PC-3 (cell line): Measurements from ENCODE around the gene ZNF789. TPM values are rescaled to one million over a fixed set of nuclear protein-coding genes. Genes with fewer than 3 reads are reported as not detected.
"Not testable (repeated sequence)": the region's sequence is repeated elsewhere in the genome, so short reads cannot be mapped to it uniquely, and the experiment has no call there.

Experiments
- ATAC-seq: fragments of 200-7000 bp; cut with Tn5 transposase; 2 replicates; pipeline ENCODE4 v1.9.1; 2020; ENCODE audit warnings: mild to moderate bottlenecking, moderate library complexity
- BruUV-seq: library from RNA; stranded (reverse); fragments of 400-500 nt; replicated peaks from 2 replicates; lab custom pipeline; 2021; lab: Mats Ljungman, UMichigan
- CTCF ChIA-PET: fragments of 300-600 bp; sonication (Branson Sonifier 250); formaldehyde crosslinking; loops from one replicate; lab custom pipeline; 2022; ENCODE audit warnings: antibody characterized with exemption; lab: Charles Lee
- POLR2A ChIA-PET: fragments of 300-600 bp; sonication (Branson Sonifier 250); formaldehyde crosslinking; loops from one replicate; lab custom pipeline; 2022; ENCODE audit warnings: antibody characterized with exemption; ENCODE audit not compliant: unreplicated experiment; lab: Charles Lee
- DNase-seq: peaks from one replicate; pipeline ENCODE4 v3.0.0-alpha.2; 2015
- H2AFZ ChIP-seq: fragments of 300-600 bp; sonication (generic); 2 replicates; pipeline ENCODE4 v1.6.0; 2016; ENCODE audit warnings: antibody characterized with exemption, low read length
- H3F3A ChIP-seq: fragments of 300-600 bp; sonication (generic); one replicate; pipeline ENCODE4 v1.6.0; 2017; ENCODE audit warnings: antibody characterized with exemption, low read length, control low read depth, mild to moderate bottlenecking; ENCODE audit not compliant: unreplicated experiment
- H3K27ac ChIP-seq: fragments of 300-600 bp; sonication (generic); 2 replicates; pipeline ENCODE4 v1.5.1; 2016; ENCODE audit warnings: mild to moderate bottlenecking, low read length
- H3K27me3 ChIP-seq: fragments of 300-600 bp; sonication (generic); 2 replicates; pipeline ENCODE4 v1.6.1; 2016; ENCODE audit warnings: low read length, mixed read lengths
- H3K36me3 ChIP-seq: fragments of 300-600 bp; sonication (generic); 2 replicates; pipeline ENCODE4 v1.6.1; 2016; ENCODE audit warnings: low read depth, mixed run types, low read length, mixed read lengths
- H3K4me1 ChIP-seq: fragments of 300-600 bp; sonication (generic); 2 replicates; pipeline ENCODE4 v1.5.1; 2016; ENCODE audit warnings: low read length; ENCODE audit not compliant: insufficient read depth
- H3K4me2 ChIP-seq: fragments of 300-600 bp; sonication (generic); 2 replicates; pipeline ENCODE4 v1.6.0; 2016; ENCODE audit warnings: low read length
- H3K4me3 ChIP-seq: fragments of 300-600 bp; sonication (generic); 2 replicates; pipeline ENCODE4 v1.5.1; 2016; ENCODE audit warnings: mild to moderate bottlenecking, low read length, mixed read lengths
- H3K79me2 ChIP-seq: fragments of 300-600 bp; sonication (generic); 2 replicates; pipeline ENCODE4 v1.6.1; 2017; ENCODE audit warnings: low read length, mixed read lengths
- H3K9ac ChIP-seq: fragments of 300-600 bp; sonication (generic); 2 replicates; pipeline ENCODE4 v1.6.0; 2016; ENCODE audit warnings: mild to moderate bottlenecking, low read length
- H3K9me2 ChIP-seq: fragments of 300-600 bp; sonication (generic); replicated peaks from 2 replicates; pipeline ENCODE4 v1.6.1; 2016; ENCODE audit warnings: mixed run types, low read length, mixed read lengths
- H3K9me3 ChIP-seq: fragments of 300-600 bp; sonication (generic); 2 replicates; pipeline ENCODE4 v1.6.1; 2016; ENCODE audit warnings: low read length, mixed read lengths
- H4K20me1 ChIP-seq: fragments of 300-600 bp; sonication (generic); 2 replicates; pipeline ENCODE4 v1.6.1; 2016; ENCODE audit warnings: low read length, mixed read lengths
- EZH2 ChIP-seq: fragments of 300-600 bp; sonication (generic); IDR thresholded peaks from one replicate; pipeline ENCODE4 v1.6.1; 2017; ENCODE audit warnings: antibody characterized with exemption, mild to moderate bottlenecking, low read length; ENCODE audit not compliant: unreplicated experiment
- EZH2phosphoT487 ChIP-seq: fragments of 300-600 bp; sonication (generic); IDR thresholded peaks from 2 replicates; pipeline ENCODE4 v1.6.1; 2018; ENCODE audit warnings: mild to moderate bottlenecking, antibody characterized with exemption, low read length, borderline replicate concordance
- intact Hi-C: fragments of 100-400 bp; cut with micrococcal nuclease; formaldehyde crosslinking; loops from 2 replicates; pipeline ENCODE4 v1.9.0; 2023
- total RNA-seq: library from RNA; depleted of rRNA; stranded (reverse); fragments of >200 nt; gene quantifications from 2 replicates; pipeline ENCODE4 v1.2.3, GENCODE V29; 2014
- TF ChIP-seq, protein P1 (sequence below): fragments of 300-600 bp; sonication (generic); conservative IDR thresholded peaks from 2 replicates; pipeline ENCODE4 v1.5.1; 2017; ENCODE audit warnings: antibody characterized with exemption, low read depth, mild to moderate bottlenecking, low read length

Gene ZNF789
- total RNA-seq, 1 experiment from 2014 or later: 8.3 TPM

DNA sequence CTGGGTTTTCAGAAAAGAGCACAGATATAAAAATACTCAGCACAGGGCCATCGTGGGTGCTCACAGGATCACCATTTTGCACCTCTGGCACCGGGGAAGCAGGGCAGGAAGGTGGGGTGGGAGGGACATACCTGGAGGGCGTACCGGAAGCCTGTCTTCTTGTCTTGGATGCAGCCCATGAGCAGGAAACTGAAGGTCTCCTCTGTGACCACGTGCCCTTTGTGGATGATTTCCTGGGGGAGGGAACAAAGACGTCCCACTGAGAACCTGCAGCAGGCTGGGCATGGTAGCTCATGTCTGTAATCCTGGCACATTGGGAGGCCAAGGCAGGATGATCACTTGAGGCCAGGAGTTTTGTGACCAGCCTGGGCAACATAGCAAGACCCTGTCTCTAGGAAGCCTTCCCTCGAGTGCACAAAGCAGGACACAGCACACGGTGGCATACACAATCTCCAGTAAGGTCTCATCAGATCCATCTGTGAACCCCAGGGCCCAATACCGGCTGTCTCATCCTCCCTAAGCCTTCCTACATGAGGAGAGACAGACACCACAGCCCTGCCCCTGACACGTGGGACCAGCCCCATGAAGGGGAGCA lies 43.6 kb upstream of the ZNF789 start:
- Histone ChIP-seq H3K79me2 (no peaks in the 10 kb centered on the region), H3K4me1 (no peaks in the 10 kb centered on the region), H3K9me2 (no peaks in the 10 kb centered on the region), H3K4me3 (no peak overlapping the region), H3K27ac (no peak overlapping the region), H3K9ac (no peak overlapping the region), H3K27me3 (no peaks in the 10 kb centered on the region), H4K20me1 (no peaks in the 10 kb centered on the region), H3F3A (no peaks in the 10 kb centered on the region), H2AFZ (no peak overlapping the region), H3K9me3 (no peaks in the 10 kb centered on the region), H3K36me3 (peaks cover 8% of the 10 kb centered on the region), H3K4me2 (no peak overlapping the region)
- no peak for DNase-seq
- ATAC-seq: no peak
- ChIA-PET POLR2A (no interaction called here), CTCF (no interaction called here)
- no TSS peak for BruUV-seq
- no peak for TF ChIP-seq EZH2phosphoT487
- TF ChIP-seq, protein P1, sequence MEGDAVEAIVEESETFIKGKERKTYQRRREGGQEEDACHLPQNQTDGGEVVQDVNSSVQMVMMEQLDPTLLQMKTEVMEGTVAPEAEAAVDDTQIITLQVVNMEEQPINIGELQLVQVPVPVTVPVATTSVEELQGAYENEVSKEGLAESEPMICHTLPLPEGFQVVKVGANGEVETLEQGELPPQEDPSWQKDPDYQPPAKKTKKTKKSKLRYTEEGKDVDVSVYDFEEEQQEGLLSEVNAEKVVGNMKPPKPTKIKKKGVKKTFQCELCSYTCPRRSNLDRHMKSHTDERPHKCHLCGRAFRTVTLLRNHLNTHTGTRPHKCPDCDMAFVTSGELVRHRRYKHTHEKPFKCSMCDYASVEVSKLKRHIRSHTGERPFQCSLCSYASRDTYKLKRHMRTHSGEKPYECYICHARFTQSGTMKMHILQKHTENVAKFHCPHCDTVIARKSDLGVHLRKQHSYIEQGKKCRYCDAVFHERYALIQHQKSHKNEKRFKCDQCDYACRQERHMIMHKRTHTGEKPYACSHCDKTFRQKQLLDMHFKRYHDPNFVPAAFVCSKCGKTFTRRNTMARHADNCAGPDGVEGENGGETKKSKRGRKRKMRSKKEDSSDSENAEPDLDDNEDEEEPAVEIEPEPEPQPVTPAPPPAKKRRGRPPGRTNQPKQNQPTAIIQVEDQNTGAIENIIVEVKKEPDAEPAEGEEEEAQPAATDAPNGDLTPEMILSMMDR: no peak
- no peak for TF ChIP-seq EZH2
- intact Hi-C loops: no loop called here

DNA sequence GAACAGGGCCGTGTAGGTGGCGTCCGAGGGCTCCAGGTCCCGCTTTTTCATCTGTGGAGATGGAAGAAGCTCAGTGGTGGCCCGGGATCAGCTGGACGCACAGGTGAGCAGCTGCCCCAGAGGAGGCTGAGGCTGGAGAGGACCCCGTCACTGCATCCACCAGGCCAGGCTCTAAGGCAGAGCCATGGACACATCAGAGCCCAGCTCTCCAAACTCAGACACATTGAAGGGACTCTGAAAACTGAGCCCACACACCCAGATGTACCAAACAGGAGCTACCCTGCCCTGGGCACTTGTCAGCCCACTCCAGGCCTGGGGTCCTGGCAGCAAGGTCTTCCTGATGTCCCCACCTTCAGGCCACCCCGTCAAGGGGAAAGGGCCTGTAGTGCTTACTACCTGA lies 42.9 kb upstream of the ZNF789 start:
- CTCF ChIA-PET: no interaction called here
- H3K4me2 ChIP-seq: no peak overlapping the region
- no peak for ATAC-seq
- intact Hi-C loops: no loop called here
- H3K9ac ChIP-seq: no peak overlapping the region
- no peak overlapping the region for H3K4me3 ChIP-seq
- H3K9me2 ChIP-seq: no peaks in the 10 kb centered on the region
- no peaks in the 10 kb centered on the region for H3K27me3 ChIP-seq
- no peak overlapping the region for H3K27ac ChIP-seq
- TF ChIP-seq, protein P1: no peak
- TF ChIP-seq EZH2phosphoT487 (no peak), EZH2 (no peak)
- H2AFZ ChIP-seq: no peak overlapping the region
- POLR2A ChIA-PET: no interaction called here
- no peaks in the 10 kb centered on the region for H3K79me2 ChIP-seq
- H3K4me1 ChIP-seq: no peaks in the 10 kb centered on the region
- no peak for DNase-seq
- H4K20me1 ChIP-seq: no peaks in the 10 kb centered on the region
- H3F3A ChIP-seq: no peaks in the 10 kb centered on the region
- BruUV-seq: no TSS peak
- peaks cover 4% of the 10 kb centered on the region for H3K36me3 ChIP-seq
- no peaks in the 10 kb centered on the region for H3K9me3 ChIP-seq

DNA sequence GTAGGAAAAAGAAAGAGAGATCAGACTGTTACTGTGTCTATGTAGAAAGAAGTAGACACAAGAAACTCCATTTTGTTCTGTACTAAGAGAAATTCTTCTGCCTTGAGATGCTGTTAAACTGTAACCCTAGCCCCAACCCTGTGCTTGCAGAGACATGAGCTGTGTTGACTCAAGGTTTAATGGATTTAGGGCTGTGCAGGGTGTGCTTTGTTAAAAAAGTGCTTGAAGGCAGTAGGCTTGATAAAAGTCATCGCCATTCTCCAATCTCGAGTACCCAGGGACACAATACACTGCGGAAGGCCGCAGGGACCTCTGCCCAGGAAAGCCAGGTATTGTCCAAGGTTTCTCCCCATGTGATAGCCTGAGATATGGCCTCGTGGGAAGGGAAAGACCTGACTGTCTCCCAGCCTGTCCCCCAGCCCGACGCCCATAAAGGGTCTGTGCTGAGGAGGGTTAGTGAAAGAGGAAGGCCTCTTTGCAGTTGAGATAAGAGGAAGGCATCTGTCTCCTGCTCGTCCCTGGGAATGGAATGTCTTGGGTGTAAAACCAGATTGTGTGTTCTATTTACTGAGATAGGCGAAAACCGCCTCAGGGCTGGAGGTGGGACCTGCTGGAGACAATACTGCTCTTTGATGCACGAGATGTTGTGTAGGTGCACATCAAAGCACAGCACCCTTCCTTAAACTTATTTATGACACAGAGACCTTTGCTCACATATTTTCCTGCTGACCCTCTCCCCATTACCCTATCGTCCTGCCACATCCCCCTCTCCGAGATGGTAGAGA lies 40.7 kb upstream of the ZNF789 start:
- H4K20me1 ChIP-seq, ATAC-seq, H3K4me1 ChIP-seq, H3K4me2 ChIP-seq, H3K27ac ChIP-seq, H3K27me3 ChIP-seq, H3K79me2 ChIP-seq, POLR2A ChIA-PET, BruUV-seq, H3K9me3 ChIP-seq, H3K9me2 ChIP-seq, intact Hi-C loops, H3K4me3 ChIP-seq, DNase-seq, H3K36me3 ChIP-seq, H3F3A ChIP-seq, H3K9ac ChIP-seq, CTCF ChIA-PET, H2AFZ ChIP-seq: not testable (repeated sequence)
